HG02610 (cell line): ENCODE data around the gene ZDHHC11B.
A peak's percentile ranks its signal among the peaks of the same experiment; 100 is the strongest.

Experiments used
- ATAC-seq: cut with Tn5 transposase; IDR thresholded peaks from one replicate; pipeline ENCODE4 v1.9.1; 2021; ENCODE audit warnings: mild to moderate bottlenecking, moderate library complexity; ENCODE audit not compliant: unreplicated experiment

The ZDHHC11B gene

GRCh38 chr5:675871-676698 lies 108.4 kb downstream of the ZDHHC11B start:
- ATAC-seq = no peak

- ATAC-seq = no peak
Observed at GRCh38 chr5:675111-675870, 109.2 kb downstream of the ZDHHC11B start.

GRCh38 chr5:674630-675011 lies 109.9 kb downstream of the ZDHHC11B start:
- ATAC-seq = no peak

GRCh38 chr5:673831-674629 lies 110.5 kb downstream of the ZDHHC11B start:
- ATAC-seq = no peak

GRCh38 chr5:673161-673830 lies 111.2 kb downstream of the ZDHHC11B start:
- ATAC-seq = no peak

GRCh38 chr5:672329-673160 lies 112.0 kb downstream of the ZDHHC11B start:
- no peak for ATAC-seq

GRCh38 chr5:671459-672328 lies 112.8 kb downstream of the ZDHHC11B start:
- ATAC-seq = peak; percentile 55

- ATAC-seq = no peak
Observed at GRCh38 chr5:670396-671270, 113.9 kb downstream of the ZDHHC11B start.

- ATAC-seq = no peak
Observed at GRCh38 chr5:669842-670395, 114.6 kb downstream of the ZDHHC11B start.

- no peak for ATAC-seq
Observed at GRCh38 chr5:669111-669841, 115.3 kb downstream of the ZDHHC11B start.

GRCh38 chr5:668283-668995 lies 116.1 kb downstream of the ZDHHC11B start:
- ATAC-seq = no peak

- no peak for ATAC-seq
Observed at GRCh38 chr5:666816-667498, 117.6 kb downstream of the ZDHHC11B start.

GRCh38 chr5:665956-666711 lies 118.4 kb downstream of the ZDHHC11B start:
- no peak for ATAC-seq

GRCh38 chr5:665541-665955 lies 119.0 kb downstream of the ZDHHC11B start:
- no peak for ATAC-seq

GRCh38 chr5:664994-665360 lies 119.6 kb downstream of the ZDHHC11B start:
- no peak for ATAC-seq
